GM13976 (cell line): ENCODE data around the gene HPD.
"Not testable (repeated sequence)": the region's sequence is repeated elsewhere in the genome, so short reads cannot be mapped to it uniquely, and the experiment has no call there.

ENCODE experiments used
- DNase-seq: peaks from one replicate; pipeline ENCODE4 v3.0.0; 2012; ENCODE audit warnings: low spot score
- in situ Hi-C: fragments of 300-500 bp; cut with MboI; formaldehyde crosslinking; loops from one replicate; pipeline ENCODE4 v1.12.0; 2022; ENCODE audit warnings: low sequenced_read_pairs, mixed read lengths, inconsistent platforms; ENCODE audit not compliant: unreplicated experiment
- TF ChIP-seq, protein P1 (sequence below): IDR thresholded peaks from 2 replicates; pipeline ENCODE4 v1.5.1; 2012; ENCODE audit warnings: borderline replicate concordance, mild to moderate bottlenecking; ENCODE audit not compliant: insufficient read depth; ENCODE audit errors: extremely low read depth, missing control alignments, control extremely low read depth

HPD gene

DNA sequence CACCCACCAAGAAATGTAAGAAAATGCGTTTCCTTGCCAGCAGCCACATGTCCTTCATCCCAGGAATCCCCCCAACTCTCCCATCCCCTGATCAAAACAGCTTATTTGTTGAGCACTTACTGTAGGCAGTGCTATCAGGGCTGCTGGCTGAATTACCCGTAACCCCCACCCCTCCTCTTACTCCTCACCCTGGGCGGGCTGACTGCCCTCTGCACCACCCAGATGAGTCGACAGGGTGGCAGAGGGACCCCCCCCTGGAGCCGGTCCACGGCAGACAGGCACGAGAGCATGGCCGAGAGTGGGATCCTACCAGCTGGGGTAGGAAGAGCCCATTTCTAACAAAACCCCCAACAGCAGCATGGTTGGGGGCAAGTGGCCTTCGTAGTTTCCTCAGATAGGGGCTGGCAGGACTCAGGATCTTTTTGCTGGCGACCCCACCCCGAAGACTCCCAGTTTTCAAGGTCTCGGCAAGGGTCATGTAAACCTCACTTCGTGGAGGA, 64.1 kb downstream of the HPD start:
- in situ Hi-C loops: no loop called here
- TF ChIP-seq, protein P1, sequence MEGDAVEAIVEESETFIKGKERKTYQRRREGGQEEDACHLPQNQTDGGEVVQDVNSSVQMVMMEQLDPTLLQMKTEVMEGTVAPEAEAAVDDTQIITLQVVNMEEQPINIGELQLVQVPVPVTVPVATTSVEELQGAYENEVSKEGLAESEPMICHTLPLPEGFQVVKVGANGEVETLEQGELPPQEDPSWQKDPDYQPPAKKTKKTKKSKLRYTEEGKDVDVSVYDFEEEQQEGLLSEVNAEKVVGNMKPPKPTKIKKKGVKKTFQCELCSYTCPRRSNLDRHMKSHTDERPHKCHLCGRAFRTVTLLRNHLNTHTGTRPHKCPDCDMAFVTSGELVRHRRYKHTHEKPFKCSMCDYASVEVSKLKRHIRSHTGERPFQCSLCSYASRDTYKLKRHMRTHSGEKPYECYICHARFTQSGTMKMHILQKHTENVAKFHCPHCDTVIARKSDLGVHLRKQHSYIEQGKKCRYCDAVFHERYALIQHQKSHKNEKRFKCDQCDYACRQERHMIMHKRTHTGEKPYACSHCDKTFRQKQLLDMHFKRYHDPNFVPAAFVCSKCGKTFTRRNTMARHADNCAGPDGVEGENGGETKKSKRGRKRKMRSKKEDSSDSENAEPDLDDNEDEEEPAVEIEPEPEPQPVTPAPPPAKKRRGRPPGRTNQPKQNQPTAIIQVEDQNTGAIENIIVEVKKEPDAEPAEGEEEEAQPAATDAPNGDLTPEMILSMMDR: no peak
- no peak for DNase-seq

DNA sequence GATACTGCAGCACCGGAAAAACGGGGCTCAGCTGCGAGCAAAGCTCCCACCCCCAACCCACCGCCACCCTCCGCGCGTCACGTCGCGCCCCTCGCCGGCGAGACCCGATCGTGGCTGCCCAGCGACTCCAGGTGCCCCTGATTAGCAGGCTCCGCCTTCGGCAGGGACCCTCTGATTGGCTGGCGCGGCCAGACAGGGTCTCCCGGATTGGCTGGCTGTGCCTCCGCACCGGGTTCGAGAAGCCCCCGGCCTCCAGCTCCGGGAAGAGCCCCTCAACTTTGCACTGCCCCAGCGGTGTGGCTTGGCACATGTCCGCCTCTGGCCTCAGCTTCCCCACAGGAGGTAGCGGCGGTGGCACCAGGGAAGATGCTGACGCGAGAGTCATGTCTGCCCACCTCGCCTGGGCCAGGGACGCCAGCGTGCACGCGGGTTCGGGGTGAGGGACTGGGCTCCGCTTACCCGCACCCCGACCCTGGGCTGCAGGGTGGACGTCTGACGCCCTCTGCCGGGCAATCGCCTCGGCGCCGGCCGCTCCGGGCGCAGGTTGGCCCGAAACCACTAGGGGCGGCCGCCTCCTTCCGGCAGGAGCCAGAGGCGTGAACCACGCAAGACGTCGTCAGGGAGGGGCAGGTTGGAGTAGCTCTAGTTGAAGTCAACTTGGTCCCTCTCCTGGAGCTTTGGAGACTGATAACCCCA, 64.7 kb downstream of the HPD start:
- peak; percentile 90 for DNase-seq
- in situ Hi-C loops: no loop called here
- TF ChIP-seq, protein P1: peak; percentile 100

DNA sequence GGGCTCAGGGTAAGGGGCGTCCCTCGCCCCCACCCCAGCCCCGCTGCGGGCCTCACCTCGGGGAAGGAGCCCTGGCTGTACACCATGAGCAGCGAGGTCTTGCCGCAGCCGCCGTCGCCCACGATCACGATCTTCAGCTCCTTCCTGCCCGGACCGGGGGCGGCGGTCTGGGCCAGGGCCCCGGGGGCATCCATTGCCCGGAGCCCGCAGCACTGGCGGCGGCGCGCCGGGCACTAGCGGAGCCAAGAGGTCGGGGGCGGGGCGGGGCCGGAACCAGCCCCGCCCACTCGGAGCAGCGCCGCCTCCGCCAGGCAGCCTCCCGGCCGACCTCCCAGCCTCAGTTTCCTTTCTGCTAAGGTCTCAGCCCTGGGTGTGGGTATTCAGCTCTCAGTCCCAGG, 65.2 kb downstream of the HPD start, which contains the start of gene RHOF:
TSS of gene RHOF (minus strand) at position 249 of the 398 bp plus-strand sequence. CDS start at position 194, 55 bp downstream.
- DNase-seq: peak; percentile 80
- in situ Hi-C loops: no loop called here
- TF ChIP-seq, protein P1: no peak

DNA sequence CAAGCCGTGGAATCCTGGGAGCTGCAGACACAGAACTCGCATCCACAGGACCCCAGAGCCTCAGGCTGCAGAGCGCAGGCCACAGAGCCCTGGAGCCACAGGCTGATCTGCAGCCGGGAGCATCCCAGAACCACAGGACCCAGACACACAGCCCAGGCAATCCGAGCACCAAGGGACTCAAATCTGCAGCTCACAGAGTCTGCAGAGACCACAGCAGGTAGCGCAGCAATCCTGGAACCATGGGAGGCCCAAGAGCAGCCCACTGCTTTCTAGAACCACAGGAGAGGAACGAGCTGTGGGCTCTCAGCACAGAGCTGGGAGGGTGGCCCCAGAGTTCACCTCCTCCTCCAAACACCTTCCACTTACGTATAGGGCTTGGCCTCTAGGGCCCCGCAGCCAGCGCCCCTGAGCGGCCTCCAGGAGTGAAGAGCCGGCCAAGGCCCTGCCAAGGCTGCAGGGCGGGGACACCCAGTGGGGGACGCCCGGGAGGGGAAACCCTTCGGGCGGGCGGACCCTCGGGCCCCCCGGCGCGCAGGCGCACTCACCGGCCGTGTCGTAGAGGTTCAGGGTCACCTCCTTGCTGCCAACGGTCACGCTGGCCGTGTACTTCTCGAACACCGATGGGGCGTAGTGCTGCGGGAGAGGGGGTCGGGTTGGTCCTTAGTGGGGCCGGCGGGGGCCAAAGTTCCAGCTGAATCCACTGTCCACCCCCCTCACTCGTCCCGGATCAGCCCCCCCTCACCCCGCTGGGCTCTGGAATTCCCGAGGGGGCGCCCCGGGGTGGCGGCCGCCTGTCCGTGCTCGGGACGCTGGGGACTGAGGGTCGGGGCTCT, 65.8 kb downstream of the HPD start:
- DNase-seq: peak; percentile 76
- TF ChIP-seq, protein P1: no peak
- in situ Hi-C loops: no loop called here

DNA sequence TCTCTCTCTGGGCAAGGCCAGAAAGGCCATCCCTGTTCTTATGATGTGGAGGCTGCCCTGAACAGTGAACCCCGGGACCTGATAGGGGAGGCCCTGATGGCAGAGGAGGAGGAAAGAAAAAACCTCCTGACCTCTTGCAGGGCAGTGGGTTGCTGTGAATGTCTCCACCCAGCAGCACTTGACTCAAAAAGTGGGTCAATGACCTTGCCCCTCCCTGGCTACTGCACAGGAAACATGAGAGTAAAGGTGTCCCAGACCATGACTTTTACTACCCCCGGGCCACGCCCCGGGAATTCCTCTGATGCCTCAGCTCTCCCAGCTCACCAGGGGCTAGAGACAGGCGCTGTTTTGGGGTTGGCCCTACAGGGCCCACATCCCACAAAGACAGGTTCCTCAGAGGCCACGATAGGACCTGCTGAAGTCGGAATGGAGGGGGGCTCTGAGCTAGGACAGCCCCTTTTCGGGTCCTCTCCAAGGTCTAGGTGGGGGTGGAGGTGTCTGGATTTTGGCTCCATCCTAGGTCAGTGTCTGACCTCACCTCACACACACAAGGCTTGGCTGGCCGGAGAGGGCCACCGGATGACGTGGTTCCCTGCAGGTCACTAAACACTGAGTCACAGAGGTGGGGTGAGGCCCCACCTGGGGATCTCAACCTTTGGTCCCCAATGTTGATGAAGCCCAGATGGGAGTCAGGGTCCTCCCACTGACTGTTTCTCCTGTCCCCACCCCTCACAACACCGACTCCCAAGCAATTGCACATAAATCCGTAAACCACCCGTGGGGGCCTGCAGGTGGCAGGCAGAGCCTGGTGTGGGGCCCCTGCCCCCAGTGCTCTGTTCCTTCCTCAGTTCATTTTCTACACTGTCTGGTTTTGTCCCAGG, 66.7 kb downstream of the HPD start:
- TF ChIP-seq, protein P1: no peak
- in situ Hi-C loops: no loop called here
- no peak for DNase-seq

DNA sequence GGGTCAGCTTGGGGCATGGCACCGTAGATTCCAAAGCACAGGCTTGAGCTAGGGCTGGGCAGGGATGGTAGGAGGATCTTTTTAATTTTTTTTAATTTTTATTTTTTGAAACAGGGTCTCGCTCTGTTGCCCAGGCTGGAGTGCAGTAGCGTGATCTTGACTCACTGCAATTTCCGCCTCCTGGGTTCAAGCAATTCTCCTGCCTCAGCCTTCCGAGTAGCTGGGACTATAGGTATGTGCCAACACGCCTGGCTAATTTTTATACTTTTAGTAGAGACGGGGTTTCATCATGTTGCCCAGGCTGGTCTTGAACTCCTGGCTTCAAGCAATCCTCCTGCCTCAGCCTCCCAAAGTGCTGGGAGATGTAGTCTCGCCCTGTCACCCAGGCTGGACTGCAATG, 67.9 kb downstream of the HPD start:
- in situ Hi-C loops, DNase-seq: not testable (repeated sequence)
